MM.1S (cell line): Measurements from ENCODE around the gene MBTPS1.
"Not testable (repeated sequence)": the region's sequence is repeated elsewhere in the genome, so short reads cannot be mapped to it uniquely, and the experiment has no call there.

Source experiments
- DNase-seq: peaks from one replicate; pipeline ENCODE4 v3.0.0-alpha.2; 2015
- H2AFZ ChIP-seq: fragments of 300-600 bp; sonication (generic); 2 replicates; pipeline ENCODE4 v1.6.0; 2016; ENCODE audit warnings: antibody characterized with exemption, low read length
- H3F3A ChIP-seq: fragments of 300-600 bp; sonication (generic); 2 replicates; pipeline ENCODE4 v1.6.1; 2016; ENCODE audit warnings: mild to moderate bottlenecking, antibody characterized with exemption, low read length, moderate library complexity, mixed read lengths; ENCODE audit not compliant: insufficient read depth
- H3K27ac ChIP-seq: fragments of 300-600 bp; sonication (generic); 2 replicates; pipeline ENCODE4 v1.5.1; 2016; ENCODE audit warnings: mild to moderate bottlenecking, low read length
- H3K27me3 ChIP-seq: fragments of 300-600 bp; sonication (generic); replicated peaks from 2 replicates; pipeline ENCODE4 v1.6.0; 2016; ENCODE audit warnings: low read length; ENCODE audit not compliant: insufficient read depth
- H3K36me3 ChIP-seq: fragments of 300-600 bp; sonication (generic); replicated peaks from 2 replicates; pipeline ENCODE4 v1.6.1; 2016; ENCODE audit warnings: mild to moderate bottlenecking, low read length, mixed read lengths; ENCODE audit not compliant: insufficient read depth
- H3K4me1 ChIP-seq: fragments of 300-600 bp; sonication (generic); 2 replicates; pipeline ENCODE4 v1.6.1; 2016; ENCODE audit warnings: low read length, mixed read lengths
- H3K4me2 ChIP-seq: fragments of 300-600 bp; sonication (generic); 2 replicates; pipeline ENCODE4 v1.6.0; 2016; ENCODE audit warnings: low read depth, low read length
- H3K4me3 ChIP-seq: fragments of 300-600 bp; sonication (generic); 2 replicates; pipeline ENCODE4 v1.5.1; 2016; ENCODE audit warnings: low read length, mixed read lengths
- H3K79me2 ChIP-seq: fragments of 300-600 bp; sonication (generic); 2 replicates; pipeline ENCODE4 v1.6.1; 2016; ENCODE audit warnings: mixed run types, low read length, mixed read lengths
- H3K9ac ChIP-seq: fragments of 300-600 bp; sonication (generic); 2 replicates; pipeline ENCODE4 v1.6.1; 2016; ENCODE audit warnings: low read length, mixed read lengths
- H3K9me2 ChIP-seq: fragments of 300-600 bp; sonication (generic); replicated peaks from 2 replicates; pipeline ENCODE4 v1.6.1; 2016; ENCODE audit warnings: mild to moderate bottlenecking, low read length, mixed read lengths; ENCODE audit not compliant: insufficient read depth
- H3K9me3 ChIP-seq: fragments of 300-600 bp; sonication (generic); replicated peaks from 2 replicates; pipeline ENCODE4 v1.6.1; 2016; ENCODE audit warnings: mild to moderate bottlenecking, low read length, mixed read lengths; ENCODE audit not compliant: insufficient read depth
- H4K20me1 ChIP-seq: fragments of 300-600 bp; sonication (generic); 2 replicates; pipeline ENCODE4 v1.6.1; 2016; ENCODE audit warnings: mild to moderate bottlenecking, low read length, moderate library complexity, mixed read lengths; ENCODE audit not compliant: insufficient read depth
- CTCF ChIP-seq: fragments of 300-600 bp; sonication (generic); IDR thresholded peaks from 2 replicates; pipeline ENCODE4 v1.5.1; 2016; ENCODE audit warnings: antibody characterized with exemption, low read length, mixed read lengths
- EZH2 ChIP-seq: fragments of 300-600 bp; sonication (generic); optimal IDR thresholded peaks from 2 replicates; pipeline ENCODE3; 2017; ENCODE audit warnings: low read depth, mild to moderate bottlenecking, antibody characterized with exemption, low read length, mixed read lengths
- EZH2phosphoT487 ChIP-seq: fragments of 300-600 bp; sonication (generic); IDR thresholded peaks from 2 replicates; pipeline ENCODE4 v1.6.1; 2018; ENCODE audit warnings: antibody characterized with exemption, low read length

Gene MBTPS1

GRCh38 chr16:84120023-84120422, 3.3 kb upstream of the MBTPS1 start:
- Histone ChIP-seq H3K4me2 (no peak overlapping the region), H3K27me3 (no peaks in the 10 kb centered on the region), H3K27ac (no peak overlapping the region), H3K9me3 (no peaks in the 10 kb centered on the region), H3F3A (peaks cover 7% of the 10 kb centered on the region; the same call in 1 of the 2 replicates), H4K20me1 (no peaks in the 10 kb centered on the region), H2AFZ (no peak overlapping the region), H3K9me2 (no peaks in the 10 kb centered on the region), H3K4me3 (no peak overlapping the region), H3K4me1 (no peaks in the 10 kb centered on the region), H3K79me2 (peaks cover 12% of the 10 kb centered on the region), H3K36me3 (no peaks in the 10 kb centered on the region), H3K9ac (no peak overlapping the region)
- no peak for TF ChIP-seq EZH2phosphoT487
- TF ChIP-seq EZH2 = no peak
- no peak for TF ChIP-seq CTCF
- no peak for DNase-seq

GRCh38 chr16:84119368-84119767, 2.6 kb upstream of the MBTPS1 start:
- no peak overlapping the region for H3K4me2 ChIP-seq
- no peak overlapping the region for H3K4me3 ChIP-seq
- no peaks in the 10 kb centered on the region for H3K9me2 ChIP-seq
- H3K79me2 ChIP-seq = peaks cover 19% of the 10 kb centered on the region
- no peaks in the 10 kb centered on the region for H3K9me3 ChIP-seq
- no peaks in the 10 kb centered on the region for H3K27me3 ChIP-seq
- TF ChIP-seq CTCF (no peak), EZH2 (no peak), EZH2phosphoT487 (no peak)
- no peaks in the 10 kb centered on the region for H3K4me1 ChIP-seq
- H3F3A ChIP-seq = peaks cover 7% of the 10 kb centered on the region; the same call in 1 of the 2 replicates
- H4K20me1 ChIP-seq = no peaks in the 10 kb centered on the region
- H3K9ac ChIP-seq = no peak overlapping the region
- H3K27ac ChIP-seq = no peak overlapping the region
- H3K36me3 ChIP-seq = no peaks in the 10 kb centered on the region
- DNase-seq = no peak
- no peak overlapping the region for H2AFZ ChIP-seq

GRCh38 chr16:84118315-84118714, 1.6 kb upstream of the MBTPS1 start:
- H3K27me3 ChIP-seq, H3K9me3 ChIP-seq, H3K9ac ChIP-seq, H3F3A ChIP-seq, H3K4me1 ChIP-seq, DNase-seq, H4K20me1 ChIP-seq, H3K4me3 ChIP-seq, H2AFZ ChIP-seq, H3K9me2 ChIP-seq, H3K27ac ChIP-seq, H3K36me3 ChIP-seq, H3K4me2 ChIP-seq: not testable (repeated sequence)
- peaks cover 29% of the 10 kb centered on the region for H3K79me2 ChIP-seq

- peak overlapping the region; percentile 81 for H3K4me3 ChIP-seq
- peak overlapping the region; percentile 84 for H3K4me2 ChIP-seq
- peak; percentile 24 for DNase-seq
- H3K79me2 ChIP-seq = peaks cover 34% of the 10 kb centered on the region
- H3K9ac ChIP-seq = peak overlapping the region; percentile 97
- H4K20me1 ChIP-seq = no peaks in the 10 kb centered on the region
- no peaks in the 10 kb centered on the region for H3K27me3 ChIP-seq
- H3F3A ChIP-seq = peaks cover 7% of the 10 kb centered on the region; the same call in 1 of the 2 replicates
- H3K9me3 ChIP-seq = no peaks in the 10 kb centered on the region
- H2AFZ ChIP-seq = no peak overlapping the region; the same call in 1 of the 2 replicates
- no peaks in the 10 kb centered on the region for H3K4me1 ChIP-seq
- H3K9me2 ChIP-seq = no peaks in the 10 kb centered on the region
- TF ChIP-seq CTCF (no peak), EZH2 (no peak), EZH2phosphoT487 (no peak)
- no peaks in the 10 kb centered on the region for H3K36me3 ChIP-seq
- H3K27ac ChIP-seq = peak overlapping the region; percentile 94
Observed at GRCh38 chr16:84117494-84117843, 727 bp upstream of the MBTPS1 start.
